T-helper 1 cell (primary cell): ENCODE measurements around the gene MERTK.
"Not testable (repeated sequence)": the region's sequence is repeated elsewhere in the genome, so short reads cannot be mapped to it uniquely, and the experiment has no call there.

ENCODE experiments used
- DNase-seq, 5 donors: peaks; one replicate each; pipeline ENCODE4 v3.0.0-alpha.2; 2012 to 2020

The MERTK gene

DNA sequence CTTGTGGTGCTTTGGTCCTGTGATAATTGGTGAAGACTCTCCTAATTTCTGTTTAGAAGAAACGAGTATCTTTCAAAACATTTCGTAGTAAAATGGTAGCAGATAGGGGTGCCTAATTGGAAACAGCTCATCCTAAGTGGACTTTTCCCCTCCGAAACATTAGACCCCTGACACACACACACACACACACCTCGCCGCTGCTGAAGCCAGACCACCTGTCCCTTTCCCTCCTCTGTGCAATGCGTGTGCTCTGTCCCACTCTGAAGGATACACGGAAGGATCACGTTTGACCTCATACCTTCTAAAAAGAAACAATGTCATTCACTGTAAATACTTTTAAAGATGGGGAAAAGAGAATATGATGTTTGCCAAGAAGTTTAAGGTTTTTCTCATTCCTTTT, 120.4 kb downstream of the MERTK start:
- no peak for DNase-seq

DNA sequence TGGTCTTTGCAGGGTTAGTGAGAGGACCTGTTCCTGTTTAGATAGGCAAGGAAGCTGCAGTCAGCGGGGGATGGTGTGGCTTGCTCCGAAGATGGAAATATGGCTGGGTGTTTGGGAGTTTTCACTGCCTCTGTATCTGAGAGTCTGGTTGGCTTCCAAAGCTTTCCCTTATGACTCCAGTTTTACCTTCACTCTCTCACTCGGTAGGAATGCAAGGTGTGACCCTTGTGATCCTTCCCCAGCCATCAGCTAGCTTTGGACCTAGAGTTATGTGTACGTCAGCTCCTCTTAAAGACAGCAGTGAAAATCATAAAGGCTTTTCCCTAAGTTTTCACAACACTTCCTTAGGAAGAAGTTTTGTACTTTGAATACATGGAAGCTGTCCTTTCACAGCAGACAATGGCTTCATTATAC, 121.2 kb downstream of the MERTK start:
- no peak for DNase-seq

- no peak for DNase-seq
These were observed 122.2 kb downstream of the MERTK start for GRCh38 chr2:112020561-112020960.

- no peak for DNase-seq
These were observed 122.9 kb downstream of the MERTK start for GRCh38 chr2:112021290-112021689.

DNA sequence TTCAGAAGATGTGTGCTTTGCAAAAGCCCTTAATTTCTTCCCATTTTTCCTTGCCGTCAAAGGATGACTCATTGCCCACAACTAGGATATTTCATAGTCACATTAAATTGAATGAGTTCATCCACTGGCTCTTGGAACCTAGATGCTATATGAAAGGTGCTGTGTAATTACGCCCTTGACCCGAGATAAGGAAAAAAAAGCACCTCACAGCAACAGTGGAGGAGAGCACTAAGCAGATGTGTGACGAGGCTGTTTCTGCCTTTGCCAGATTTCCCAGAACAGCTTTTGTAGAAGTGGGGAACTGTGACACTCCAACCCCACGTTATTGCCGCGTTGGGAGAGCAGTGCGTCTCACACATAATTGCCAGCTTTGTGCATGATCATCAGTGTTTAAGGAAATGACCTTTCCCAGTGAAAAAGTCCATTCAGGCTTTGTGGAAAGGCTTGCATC, 123.4 kb downstream of the MERTK start:
- DNase-seq = no peak

DNA sequence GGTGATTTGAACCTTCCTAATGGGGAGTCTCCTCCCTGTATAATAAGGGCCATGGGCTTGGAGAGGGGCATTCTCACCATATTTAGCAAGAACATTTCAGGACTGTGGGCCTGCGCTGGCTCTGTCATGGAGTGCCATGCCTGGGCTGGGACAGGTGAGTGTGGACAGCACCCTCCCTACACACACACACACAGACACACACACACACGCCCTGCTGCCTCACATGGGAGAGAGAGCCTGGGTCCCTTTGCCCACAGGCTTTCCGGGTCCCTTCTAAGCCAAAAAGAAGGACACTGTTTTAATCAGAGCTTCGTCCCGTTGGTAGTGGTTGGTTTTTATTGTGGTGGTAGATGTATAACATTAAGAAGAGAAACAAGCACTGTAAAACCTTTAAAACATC, 125.3 kb downstream of the MERTK start:
- no peak for DNase-seq

DNA sequence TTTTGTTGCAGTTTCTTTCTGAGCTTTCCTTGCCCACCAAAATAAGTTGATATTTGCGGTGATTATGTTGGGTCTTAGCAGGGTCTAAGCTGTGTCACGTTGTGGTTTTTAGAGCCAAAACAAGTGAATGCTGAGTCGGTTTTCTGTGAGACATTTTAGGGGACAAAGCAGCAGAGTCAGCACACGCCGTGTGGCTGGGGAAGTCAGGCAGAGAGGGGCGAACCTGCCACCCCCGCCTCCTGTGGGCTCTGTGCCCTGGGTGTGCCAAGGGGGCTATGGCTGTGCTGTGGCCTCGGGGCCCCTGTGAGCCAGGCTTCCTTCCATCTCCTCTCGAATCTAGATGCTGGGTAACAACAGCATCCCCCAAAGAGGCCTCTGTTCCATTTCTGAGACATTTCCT, 125.8 kb downstream of the MERTK start:
- no peak for DNase-seq

GRCh38 chr2:112024896-112025491, 126.6 kb downstream of the MERTK start:
- DNase-seq = no peak

DNA sequence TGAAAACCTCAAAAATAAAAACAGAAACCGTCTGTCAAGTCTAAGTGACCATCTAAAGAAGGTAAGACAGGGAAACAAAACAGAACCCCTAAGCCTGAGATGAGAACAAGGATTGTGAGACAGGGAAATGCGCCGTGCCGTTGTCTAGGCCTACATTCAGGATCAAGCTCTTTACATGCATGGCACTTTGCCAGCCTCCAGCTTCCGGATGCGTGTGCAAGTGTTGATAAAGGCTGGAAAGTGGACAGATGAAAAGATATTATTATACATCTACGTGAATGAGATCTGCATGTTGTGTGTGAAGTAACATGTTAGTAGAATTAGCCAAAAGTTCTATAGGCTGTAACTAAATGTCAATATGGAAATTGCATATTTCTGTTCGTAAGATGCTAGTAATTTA, 128.1 kb downstream of the MERTK start:
- no peak for DNase-seq

DNA sequence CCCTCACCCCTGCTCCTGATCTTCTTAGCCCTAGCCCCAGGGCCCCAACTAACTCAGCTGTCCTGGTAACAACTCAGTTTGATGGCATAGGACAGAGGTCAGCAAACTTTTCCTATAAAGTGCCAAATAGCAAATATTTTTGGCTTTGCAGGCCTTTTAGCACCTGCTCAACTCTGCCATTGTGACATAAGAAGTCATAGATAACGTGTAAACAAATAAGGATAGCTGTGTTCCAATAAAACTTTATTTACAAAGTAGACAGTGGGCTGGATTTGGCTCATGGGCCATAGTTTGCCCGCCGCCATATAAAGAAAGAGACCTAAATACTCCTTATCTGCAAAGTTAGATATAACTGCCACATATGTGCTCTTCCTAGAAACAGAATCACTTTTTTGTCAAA, 129.4 kb downstream of the MERTK start:
- DNase-seq = no peak

GRCh38 chr2:112029164-112029563, 130.8 kb downstream of the MERTK start:
- no peak for DNase-seq

DNA sequence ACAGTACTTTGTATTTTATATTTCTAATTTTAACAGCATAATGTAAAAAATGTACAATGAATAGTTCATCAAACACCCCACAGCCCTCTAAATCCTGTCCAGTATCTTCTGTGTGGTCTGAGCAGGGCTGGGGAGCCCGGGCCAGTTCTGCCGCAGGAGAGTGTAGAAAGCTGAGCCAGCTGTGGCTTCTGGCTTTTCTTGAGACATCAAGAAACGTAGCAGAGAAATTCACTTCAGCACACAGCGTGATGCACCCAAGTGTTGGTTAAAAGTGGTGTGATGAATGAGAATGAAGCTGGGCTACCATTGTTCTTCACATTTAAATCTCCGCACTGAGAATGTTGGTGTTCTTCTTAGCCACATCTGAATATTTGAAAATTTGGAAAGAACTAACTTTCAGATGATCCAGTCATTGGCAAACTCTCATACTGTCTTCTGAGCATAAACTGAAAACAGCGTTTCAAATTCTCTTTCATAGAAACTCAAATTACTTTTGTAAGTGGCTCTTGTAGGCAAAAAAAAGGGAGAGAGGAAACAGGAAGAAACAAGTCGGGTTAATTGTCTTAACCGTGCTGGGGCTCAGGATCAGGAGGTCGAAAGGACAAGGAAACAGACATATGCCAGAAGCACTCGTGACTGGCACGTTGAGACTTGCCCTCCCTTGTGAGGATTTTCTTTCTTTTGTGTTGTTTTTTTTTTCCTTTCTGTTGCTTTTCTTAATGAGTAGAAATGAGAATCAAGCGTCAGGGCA, 133.2 kb downstream of the MERTK start:
- no peak for DNase-seq

GRCh38 chr2:112032224-112032586, 133.8 kb downstream of the MERTK start:
- no peak for DNase-seq

DNA sequence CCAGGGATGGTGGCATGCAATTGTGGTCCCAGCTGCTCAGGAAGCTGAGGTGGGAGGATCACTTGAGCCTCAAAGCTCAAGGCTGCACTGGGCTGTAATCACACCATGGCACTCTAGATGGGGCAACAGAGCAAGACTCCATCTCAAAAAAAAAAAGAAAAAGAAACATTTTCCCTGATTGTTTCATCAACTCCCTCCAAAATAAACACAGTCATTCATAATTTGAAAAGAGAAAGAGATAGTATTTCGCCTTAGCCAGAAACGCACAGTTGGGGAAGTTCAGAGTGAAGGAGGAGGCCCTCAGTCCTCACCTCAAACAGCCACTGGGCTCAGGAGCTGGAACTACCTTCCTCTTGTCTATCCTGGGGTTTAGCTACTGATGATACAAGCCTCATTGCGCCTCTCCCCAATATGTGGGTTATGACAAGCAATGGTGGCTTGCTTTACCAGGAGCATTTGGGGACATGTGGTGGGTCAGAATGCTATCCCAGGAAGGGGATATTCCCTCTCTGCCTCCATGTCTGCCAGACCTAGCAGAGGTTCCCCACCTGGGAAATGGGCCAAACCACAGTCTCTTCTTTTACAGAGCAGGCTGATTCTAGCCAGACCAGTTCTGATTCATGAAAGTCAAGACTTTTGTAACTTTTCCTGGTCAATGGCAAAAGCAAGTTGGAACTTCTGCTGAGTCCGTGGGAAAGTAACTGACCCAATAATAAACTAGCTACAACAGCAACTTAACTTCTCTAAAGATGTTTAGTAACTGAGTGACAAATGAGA, 134.5 kb downstream of the MERTK start:
- DNase-seq = no peak

DNA sequence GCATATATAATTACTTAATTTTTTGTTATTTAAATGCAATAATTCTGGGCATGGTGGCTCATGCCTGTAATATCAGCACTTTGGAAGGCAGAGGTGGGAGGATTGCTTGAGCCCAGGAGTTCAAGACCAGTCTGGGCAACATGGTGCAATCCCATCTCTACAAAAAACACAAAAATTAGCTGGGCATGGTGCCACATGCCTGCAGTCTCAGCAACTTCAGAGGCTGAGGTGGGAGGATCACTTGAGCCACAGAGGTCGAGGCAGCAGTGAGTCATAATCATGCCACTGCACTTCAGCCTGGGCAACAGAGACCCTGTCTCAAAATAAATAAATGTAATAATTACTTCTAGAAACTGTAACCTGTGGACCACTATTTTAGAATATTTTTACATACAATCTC, 135.2 kb downstream of the MERTK start:
- no peak for DNase-seq

- no peak for DNase-seq
These were observed 136.5 kb downstream of the MERTK start for GRCh38 chr2:112034924-112035323.

- no peak for DNase-seq
These were observed 137.4 kb downstream of the MERTK start for GRCh38 chr2:112035786-112036185.

- DNase-seq = not testable (repeated sequence)
These were observed 141.1 kb downstream of the MERTK start for GRCh38 chr2:112039556-112039955.

- not testable (repeated sequence) for DNase-seq
These were observed 141.7 kb downstream of the MERTK start for GRCh38 chr2:112040066-112040465.

DNA sequence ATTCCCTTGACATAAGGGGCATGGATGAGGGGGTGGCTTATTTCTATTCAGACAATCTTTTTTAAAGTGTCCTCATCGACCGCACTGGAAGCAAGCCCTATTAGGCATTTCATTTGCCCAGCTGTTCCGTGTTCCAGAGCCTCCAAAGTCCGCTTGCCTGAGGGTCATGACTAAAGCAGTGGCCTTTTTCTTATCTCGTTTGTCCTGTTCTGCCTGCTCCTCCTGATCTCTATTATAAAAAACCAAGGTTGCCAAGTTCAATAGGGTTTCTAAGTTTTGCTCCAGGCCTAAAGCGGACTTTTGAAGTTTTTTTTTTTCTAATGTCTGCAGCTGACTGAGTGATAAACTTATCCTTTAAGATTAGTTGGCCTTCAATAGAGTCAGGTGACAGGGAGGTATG, 143.1 kb downstream of the MERTK start:
- DNase-seq = not testable (repeated sequence)

DNA sequence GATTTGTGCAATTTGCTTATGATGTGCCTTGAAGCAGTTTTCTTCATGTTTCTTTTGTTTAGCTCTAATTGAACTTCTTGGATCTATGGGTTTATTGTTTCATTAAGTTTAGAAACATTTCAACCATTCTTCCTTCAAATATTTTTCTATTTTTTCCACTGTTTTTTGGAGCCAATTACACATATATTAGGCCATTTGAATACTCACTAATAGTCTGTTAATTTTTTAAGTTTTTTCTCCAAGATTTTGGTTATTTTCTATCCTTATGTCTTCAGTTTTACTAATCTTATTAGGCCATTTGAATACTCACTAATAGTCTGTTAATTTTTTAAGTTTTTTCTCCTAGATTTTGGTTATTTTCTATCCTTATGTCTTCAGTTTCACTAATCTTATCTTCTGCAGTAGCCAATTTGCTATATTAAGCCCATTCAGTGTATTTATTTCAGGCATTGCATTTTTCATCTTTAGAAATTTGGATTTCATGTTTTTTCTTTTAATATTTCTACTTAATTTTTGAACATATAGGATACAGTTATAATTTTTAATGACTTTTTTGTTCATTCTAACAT, 147.1 kb downstream of the MERTK start:
- DNase-seq = no peak

DNA sequence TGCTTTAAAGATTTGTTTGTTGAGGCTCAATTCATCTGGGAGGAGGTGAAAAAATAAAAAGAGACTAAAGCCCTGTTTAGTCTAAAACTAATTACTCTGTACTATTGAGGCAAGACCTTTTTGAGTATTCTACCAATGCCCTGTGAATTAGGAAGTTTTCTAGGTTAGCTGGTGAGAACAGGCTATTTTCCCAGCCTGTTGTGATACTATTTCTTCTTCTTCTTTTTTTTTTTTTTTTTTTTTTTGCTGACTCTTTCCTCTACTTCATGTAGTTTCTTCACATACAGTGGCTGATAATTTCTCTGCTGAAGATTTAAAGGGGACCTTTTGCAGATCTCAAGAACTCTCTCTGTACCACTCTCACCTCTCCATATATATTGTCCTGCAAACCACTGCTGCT, 147.8 kb downstream of the MERTK start:
- DNase-seq = no peak

DNA sequence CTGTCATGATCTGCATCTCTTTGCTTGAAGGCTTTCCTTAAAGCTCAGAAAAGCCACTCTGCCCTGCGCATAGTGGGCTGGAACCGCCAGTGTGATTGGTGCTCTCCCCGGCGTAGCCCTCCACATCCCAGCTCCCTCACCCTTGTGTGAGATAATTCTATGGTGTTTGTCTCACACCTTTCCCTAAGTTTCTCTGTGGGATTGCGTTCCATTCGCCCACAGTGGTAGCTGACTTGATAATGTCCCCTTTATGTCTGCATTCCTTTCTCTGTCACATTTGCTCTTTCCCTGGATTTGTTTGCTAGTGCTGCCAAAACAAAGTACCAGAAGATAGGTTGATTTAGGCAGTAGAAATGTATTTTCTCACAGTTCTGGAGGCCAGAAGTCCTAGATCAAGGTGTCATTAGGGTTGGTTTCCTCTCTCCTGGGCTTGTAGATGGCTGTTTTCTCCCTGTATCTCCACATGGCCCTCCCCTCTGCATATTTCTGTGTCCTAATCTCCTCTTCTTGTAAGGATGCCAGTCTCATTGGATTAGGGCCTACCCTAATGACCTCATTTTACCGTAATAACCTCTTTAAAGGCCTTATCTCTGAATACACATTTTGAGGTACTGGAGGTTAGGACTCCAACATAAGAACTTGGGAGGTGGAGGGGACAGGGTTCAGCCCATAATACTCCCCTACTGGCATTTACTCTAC, 149.3 kb downstream of the MERTK start:
- DNase-seq = no peak
